HFFc6 (cell line): ENCODE measurements around the gene TCEA2. TPM values are rescaled to one million over a fixed set of nuclear protein-coding genes. Genes with fewer than 3 reads are reported as not detected.

ENCODE experiments used
- DNase-seq: peaks from one replicate; pipeline ENCODE4 v3.0.0-alpha.2; 2018
- H3K27ac Mint-ChIP-seq: 2 replicates; pipeline ENCODE4 v1.8.0; 2020; ENCODE audit warnings: mild to moderate bottlenecking, mixed read lengths
- H3K27me3 Mint-ChIP-seq: 2 replicates; pipeline ENCODE4 v1.8.0; 2021; ENCODE audit warnings: mild to moderate bottlenecking, moderate library complexity, mixed read lengths; ENCODE audit not compliant: insufficient read depth
- H3K36me3 Mint-ChIP-seq: 2 replicates; pipeline ENCODE4 v1.8.0; 2021; ENCODE audit warnings: low read depth, mixed read lengths
- H3K4me1 Mint-ChIP-seq: 2 replicates; pipeline ENCODE4 v1.8.0; 2020; ENCODE audit warnings: low read depth, mixed read lengths
- H3K4me3 Mint-ChIP-seq: 2 replicates; pipeline ENCODE4 v1.8.0; 2020; ENCODE audit warnings: mild to moderate bottlenecking, moderate library complexity, mixed read lengths
- H3K9me3 Mint-ChIP-seq: 2 replicates; pipeline ENCODE4 v1.8.0; 2020; ENCODE audit warnings: mild to moderate bottlenecking, mixed read lengths
- CTCF ChIP-seq: fragments of 200-600 bp; sonication (generic); IDR thresholded peaks from 2 replicates; pipeline ENCODE4 v1.5.0; 2021; ENCODE audit warnings: antibody characterized with exemption, mild to moderate bottlenecking
- microRNA-seq: library from miRNA; unstranded; fragments of <30 nt; microRNA quantifications from one replicate; pipeline ENCODE4, GENCODE V29; 2019
- total RNA-seq, 6 experiments: library from RNA; stranded (reverse); fragmentation: NEBNext Ultra II Directional; extraction: Animal tissue kit (Norgen Biotek cat#: 25700); gene quantifications; 2 replicates in 1 of 6; 3 replicates in 5 of 6; pipeline ENCODE4 v1.2.3, GENCODE V29; 2021

The TCEA2 gene
- total RNA-seq, 6 experiments from 2014 or later = 36.8 to 47.4 (median 41.5) TPM

- DNase-seq = no peak
- H3K27me3 Mint-ChIP-seq = peaks cover 38% of the 10 kb centered on the region
- H3K4me1 Mint-ChIP-seq = 0 out of 2 replicates have a peak, but pooled peaks cover 5% of the 10 kb centered on the region
- no peak overlapping the region for H3K27ac Mint-ChIP-seq
- peak overlapping the region; percentile 47; the same call in 1 of the 2 replicates for H3K4me3 Mint-ChIP-seq
- H3K36me3 Mint-ChIP-seq = no peaks in the 10 kb centered on the region
- no peaks in the 10 kb centered on the region for H3K9me3 Mint-ChIP-seq
- no peak for TF ChIP-seq CTCF
These were observed 56.8 kb downstream of the TCEA2 start for GRCh38 chr20:64119681-64120341.

- Mint-ChIP-seq H3K36me3 (no peaks in the 10 kb centered on the region), H3K27me3 (peaks cover 34% of the 10 kb centered on the region), H3K4me1 (0 out of 2 replicates have a peak, but pooled peaks cover 5% of the 10 kb centered on the region), H3K4me3 (no peak overlapping the region), H3K27ac (no peak overlapping the region), H3K9me3 (no peaks in the 10 kb centered on the region)
- DNase-seq = no peak
- no peak for TF ChIP-seq CTCF
These were observed 58.6 kb downstream of the TCEA2 start for GRCh38 chr20:64121586-64121985.

Small RNA genes within 50 kb of the gene (microRNA-seq; reads per million reads assigned to microRNA genes)
- 4.6 reads per million for gene MIR6813

Other genes starting within 250 kb of the TCEA2 start
- 1 to 10 TPM in 2 of 6 experiments, under 1 TPM in 4; 0.38 to 1.1 (median 0.64) TPM for gene ZBTB46, start 231.9 kb upstream of the TCEA2 start, total RNA-seq
- not detected for gene ABHD16B, start 201.7 kb upstream of the TCEA2 start, total RNA-seq
- 100 to 1,000 TPM; 161 to 196 (median 169) TPM for gene TPD52L2, start 197.9 kb upstream of the TCEA2 start, total RNA-seq
- gene DNAJC5, start 168.1 kb upstream of the TCEA2 start, total RNA-seq = 10 to 100 TPM; 52.0 to 65.8 (median 56.2) TPM
- gene UCKL1, start 106.8 kb upstream of the TCEA2 start, total RNA-seq = 10 to 100 TPM; 17.2 to 21.7 (median 19.4) TPM
- gene ZNF512B, start 93.3 kb upstream of the TCEA2 start, total RNA-seq = 10 to 100 TPM; 20.7 to 26.1 (median 21.4) TPM
- gene SAMD10, start 83.6 kb upstream of the TCEA2 start, total RNA-seq = 1 to 10 TPM; 1.3 to 3.0 (median 2.1) TPM
- 10 to 100 TPM; 70.7 to 73.2 (median 72.9) TPM for gene PRPF6, start 82.1 kb upstream of the TCEA2 start, total RNA-seq
- gene C20orf204, start 27.0 kb upstream of the TCEA2 start, total RNA-seq = under 1 TPM; 0.32 to 0.57 (median 0.42) TPM
- under 1 TPM in 2 of 6 experiments, not detected in 4; 0.10 to 0.17 TPM for gene SOX18, start 13.6 kb upstream of the TCEA2 start, total RNA-seq
- gene RGS19, start 16.3 kb downstream of the TCEA2 start, total RNA-seq = 10 to 100 TPM; 11.0 to 16.3 (median 12.9) TPM
- gene OPRL1, start 16.9 kb downstream of the TCEA2 start, total RNA-seq = under 1 TPM; 0.27 to 1.00 (median 0.41) TPM
- not detected for gene LKAAEAR1, start 21.2 kb downstream of the TCEA2 start, total RNA-seq
- gene NPBWR2, start 44.4 kb downstream of the TCEA2 start, total RNA-seq = not detected
- gene MYT1, start 101.3 kb downstream of the TCEA2 start, total RNA-seq = not detected
- gene PCMTD2, start 192.6 kb downstream of the TCEA2 start, total RNA-seq = 10 to 100 TPM; 15.7 to 21.9 (median 18.1) TPM